GF-D8 (cell line): ENCODE measurements around the gene ZIK1.

Experiments
- DNase-seq: peaks from one replicate; lab custom pipeline; 2025; lab: John Stamatoyannopoulos, UW

ZIK1 gene

DNA sequence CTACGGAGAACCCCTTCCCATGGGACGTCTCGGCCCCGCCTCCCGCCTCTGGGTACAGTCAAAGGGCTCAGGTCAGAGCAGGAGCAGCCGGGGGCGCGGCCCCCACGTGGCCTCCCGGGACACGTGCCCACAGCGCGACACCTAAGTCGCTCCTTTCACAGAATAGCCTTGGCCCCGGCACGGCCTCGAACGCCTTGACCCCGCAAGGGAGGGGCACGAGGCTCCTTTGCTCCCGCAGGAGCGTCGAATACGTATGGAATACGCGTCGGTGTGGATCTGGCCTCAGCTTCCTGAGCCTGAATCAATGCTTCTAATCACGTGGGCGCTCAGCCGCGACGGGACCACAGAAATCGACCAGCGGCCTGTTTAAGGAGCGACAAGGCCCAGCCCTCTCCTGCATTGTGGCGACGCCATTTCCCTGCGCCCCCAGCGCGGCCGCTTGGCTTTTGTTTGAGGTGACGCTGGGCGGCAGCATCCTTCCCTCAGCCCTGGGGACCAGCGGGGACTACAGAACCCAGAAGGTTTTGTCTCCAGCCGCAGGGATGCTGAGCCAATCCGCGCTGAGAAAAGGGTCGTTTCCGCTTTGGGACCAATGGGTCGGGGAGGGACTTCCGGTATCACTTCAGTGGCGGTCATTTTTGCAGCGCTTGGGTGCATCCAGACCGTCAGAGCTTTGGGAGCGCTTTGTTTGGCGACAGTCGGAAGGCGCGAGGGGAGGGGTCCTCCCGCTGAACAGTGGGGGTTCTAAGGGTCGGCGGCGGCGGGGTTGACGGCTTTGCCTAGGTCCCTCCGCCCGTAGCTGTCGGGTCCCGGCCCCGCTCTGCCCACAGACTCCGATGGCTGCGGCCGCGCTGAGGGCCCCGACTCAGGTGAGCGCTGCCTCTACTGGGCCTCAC is at the start of gene ZIK1:
TSS of gene ZIK1 (plus strand) at position 625 of the 896 bp plus-strand sequence. CDS start at position 837, 212 bp downstream.
- no peak for DNase-seq

- no peak for DNase-seq
Measured at GRCh38 chr19:57537953-57538547, 45.9 kb upstream of the ZIK1 start.

DNA sequence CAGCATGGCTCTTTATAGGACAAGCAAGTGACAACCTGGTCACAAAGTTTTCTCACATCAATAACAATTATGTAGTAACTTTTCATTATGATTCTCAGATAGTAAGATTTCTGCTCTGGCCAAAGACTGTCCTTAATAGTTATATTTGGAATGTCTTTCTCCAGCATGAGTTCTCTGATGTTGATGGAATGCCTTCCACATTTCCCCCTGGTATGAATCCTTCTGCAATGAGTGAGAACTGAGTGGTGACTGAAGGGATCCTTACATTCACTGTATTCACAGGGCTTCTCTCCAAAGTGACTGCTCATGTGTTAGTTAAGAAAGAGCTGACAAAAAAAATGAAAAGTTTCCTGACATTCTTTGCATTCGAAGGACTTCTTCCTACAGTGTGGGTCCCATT is 37.4 kb upstream of the ZIK1 start:
- DNase-seq = no peak

DNA sequence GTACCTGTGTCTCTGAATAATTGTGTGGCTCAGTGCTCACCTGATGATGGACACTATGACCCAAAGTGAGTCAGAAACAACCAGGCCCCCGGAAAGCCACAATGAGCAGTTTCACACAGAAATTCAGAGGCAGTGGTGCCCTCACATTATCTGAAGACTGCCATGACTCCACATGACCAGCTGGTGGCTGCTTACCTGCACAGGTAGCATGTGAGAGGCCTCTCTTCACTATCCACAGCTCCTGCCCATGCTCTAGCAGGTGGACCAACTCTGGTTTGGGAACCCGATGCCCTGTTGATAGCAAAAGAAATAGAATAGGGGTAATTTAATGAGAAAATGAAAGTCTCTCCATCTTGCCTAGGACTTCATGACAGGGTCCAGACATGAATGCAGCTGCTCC is 31.5 kb upstream of the ZIK1 start:
- DNase-seq = no peak

DNA sequence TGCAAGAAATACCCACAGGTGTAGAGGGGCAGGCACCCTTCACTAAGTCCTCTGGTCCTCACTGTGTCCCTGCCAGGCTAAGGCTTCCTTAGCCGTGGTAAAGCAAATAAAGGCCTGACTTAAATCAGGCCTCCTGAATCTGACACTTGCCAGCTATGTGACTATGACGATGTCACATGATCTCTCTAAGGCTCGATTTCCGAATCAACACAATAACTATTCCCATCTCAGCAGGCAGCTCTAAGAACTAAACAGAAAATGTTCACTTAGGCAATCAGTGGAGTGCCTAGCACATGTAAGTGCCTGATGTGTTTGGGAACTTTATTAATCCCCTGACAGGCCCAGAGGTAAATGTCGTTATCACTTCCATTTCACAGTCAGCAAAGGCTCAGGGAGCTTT is 26.3 kb upstream of the ZIK1 start:
- DNase-seq = no peak

- no peak for DNase-seq
Measured at GRCh38 chr19:57558525-57558924, 25.4 kb upstream of the ZIK1 start.

- no peak for DNase-seq
Measured at GRCh38 chr19:57559008-57559403, 24.9 kb upstream of the ZIK1 start.

GRCh38 chr19:57559404-57560025 is 24.4 kb upstream of the ZIK1 start, which contains the start of gene ZNF550:
Gene ZNF550 (minus strand): TSS chr19:57559863. CDS start chr19:57559682, 181 bp downstream.
- peak; percentile 58 for DNase-seq

DNA sequence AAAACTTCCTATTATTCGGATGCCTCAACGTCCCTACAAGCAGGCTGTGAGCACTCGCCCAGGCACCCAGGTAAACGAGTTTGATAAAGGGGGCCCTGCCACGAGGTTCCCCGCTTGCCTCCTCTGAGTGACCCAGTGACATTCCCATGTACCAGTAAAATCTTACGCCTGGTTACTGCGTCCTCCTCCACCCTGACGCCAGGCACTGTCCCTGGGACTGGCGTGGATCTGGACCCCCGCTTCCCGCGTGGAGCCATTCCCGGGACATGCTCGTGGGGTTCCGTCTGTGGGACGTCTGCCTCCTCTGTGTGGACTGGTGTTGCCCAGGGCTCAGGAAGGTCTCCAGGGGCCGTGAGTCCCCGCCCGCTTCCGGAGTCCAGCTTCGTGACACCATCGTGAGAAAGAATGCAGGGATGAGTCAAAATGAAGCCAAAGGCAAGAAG is 23.9 kb upstream of the ZIK1 start:
- DNase-seq = no peak

DNA sequence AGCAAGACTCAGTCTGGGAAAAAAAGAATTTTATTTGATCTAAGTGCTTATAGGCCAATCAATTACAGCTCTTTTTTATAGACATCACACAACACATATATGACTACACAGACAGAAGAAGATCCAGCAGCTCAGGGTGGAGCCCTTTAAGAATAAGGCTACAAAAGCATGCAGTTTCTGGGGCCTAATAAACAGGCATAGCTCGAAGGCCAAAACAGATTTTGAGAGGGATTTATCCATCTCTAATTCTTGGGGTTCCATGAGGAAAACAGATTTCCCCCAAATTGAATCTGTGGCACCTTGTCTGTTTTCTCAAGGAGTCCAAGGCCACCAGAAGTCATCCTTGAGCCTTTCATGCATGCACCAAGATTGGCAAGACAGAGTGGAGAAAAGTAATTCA is 20.4 kb upstream of the ZIK1 start:
- no peak for DNase-seq

DNA sequence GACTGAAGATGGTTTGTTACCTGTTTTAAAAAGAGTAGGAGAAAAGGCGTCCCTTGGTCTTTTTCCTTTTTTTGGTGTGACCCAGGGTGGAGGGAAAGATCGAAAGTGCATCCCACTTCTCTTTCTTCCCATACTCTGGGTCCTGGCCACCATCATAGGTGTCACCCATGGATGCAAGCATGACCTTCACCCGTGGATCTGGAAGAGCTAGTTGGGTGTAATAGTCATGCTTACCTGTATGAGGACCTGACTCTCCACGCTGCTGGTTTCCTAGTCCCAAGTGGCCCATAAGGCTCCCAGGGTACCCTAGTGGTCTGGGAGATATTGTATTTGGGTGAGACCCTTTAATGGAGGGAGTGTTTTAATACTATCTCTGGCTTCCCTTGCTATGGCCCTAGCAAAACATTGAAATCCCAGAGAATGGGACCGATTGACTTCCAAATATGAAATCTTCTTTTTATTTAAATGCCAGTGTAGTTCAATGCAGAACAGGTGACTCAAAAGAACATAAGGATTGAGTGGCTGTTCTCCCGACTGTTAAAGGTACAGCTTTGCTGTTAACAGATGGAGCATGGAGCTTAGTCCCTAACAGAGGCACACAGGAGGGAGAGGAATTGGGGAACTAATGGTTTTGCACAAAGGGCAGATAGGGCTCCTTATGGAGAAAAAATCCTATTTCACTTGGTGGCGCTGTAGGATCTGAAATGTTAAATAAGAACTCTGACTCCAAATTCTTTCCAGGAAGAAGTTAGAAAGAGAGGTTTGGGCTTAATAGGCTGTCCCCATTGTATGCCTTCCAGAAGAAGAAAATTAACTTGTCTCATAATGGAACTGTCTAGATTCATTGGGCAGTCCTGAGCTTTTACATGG is 17.3 kb upstream of the ZIK1 start:
- no peak for DNase-seq

GRCh38 chr19:57570707-57571106 is 13.2 kb upstream of the ZIK1 start:
- DNase-seq = no peak

DNA sequence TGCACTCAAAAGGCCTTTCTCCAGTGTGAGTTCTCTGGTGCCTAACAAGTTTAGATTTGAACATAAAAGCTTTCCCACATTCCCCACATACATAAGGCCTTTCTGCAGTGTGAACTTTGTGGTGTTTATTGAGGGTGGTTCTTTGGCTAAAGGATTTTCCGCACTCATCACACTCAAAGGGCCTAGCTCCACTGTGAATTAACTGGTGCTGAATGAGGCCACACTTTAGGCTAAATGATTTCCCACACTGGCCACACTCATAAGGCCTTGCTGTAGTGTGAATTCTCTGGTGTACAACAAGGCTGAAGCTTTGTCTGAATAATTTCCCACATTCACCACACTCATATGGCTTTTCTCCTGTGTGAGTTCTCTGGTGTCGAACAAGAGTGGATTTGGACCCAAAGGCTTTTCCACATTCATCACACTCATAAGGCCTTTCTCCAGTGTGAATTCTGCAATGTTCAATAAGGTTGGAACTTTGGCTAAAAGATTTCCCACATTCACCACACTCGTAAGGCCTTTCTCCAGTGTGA is 11.5 kb upstream of the ZIK1 start:
- no peak for DNase-seq

DNA sequence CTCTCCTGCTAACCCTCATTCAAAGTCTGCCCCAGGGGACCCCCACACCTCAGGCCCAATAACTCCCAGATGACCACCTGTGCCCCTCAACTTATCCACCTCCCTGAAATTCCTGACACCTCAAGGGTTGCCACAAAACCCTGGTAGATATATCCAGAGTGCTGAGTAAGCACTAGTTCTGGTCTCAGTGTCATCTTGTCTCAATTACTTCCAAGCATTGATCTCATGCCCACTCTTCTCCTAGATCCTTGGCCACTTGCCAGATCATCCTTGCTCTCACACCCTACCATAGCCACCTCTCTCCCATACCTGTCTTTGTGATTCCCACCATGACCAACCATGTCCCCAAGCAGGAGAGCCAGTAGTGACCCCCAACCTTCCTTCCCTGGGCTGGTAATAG is 7.3 kb upstream of the ZIK1 start:
- no peak for DNase-seq

GRCh38 chr19:57578487-57579205 is 5.3 kb upstream of the ZIK1 start, which contains the start of gene ZNF416:
Gene ZNF416 (minus strand): TSS chr19:57578911. CDS start chr19:57578704, 207 bp downstream.
- DNase-seq = peak; percentile 94

GRCh38 chr19:57583104-57583520 is 833 bp upstream of the ZIK1 start:
- DNase-seq = no peak

GRCh38 chr19:57587529-57587928 is 3.6 kb downstream of the ZIK1 start:
- no peak for DNase-seq

DNA sequence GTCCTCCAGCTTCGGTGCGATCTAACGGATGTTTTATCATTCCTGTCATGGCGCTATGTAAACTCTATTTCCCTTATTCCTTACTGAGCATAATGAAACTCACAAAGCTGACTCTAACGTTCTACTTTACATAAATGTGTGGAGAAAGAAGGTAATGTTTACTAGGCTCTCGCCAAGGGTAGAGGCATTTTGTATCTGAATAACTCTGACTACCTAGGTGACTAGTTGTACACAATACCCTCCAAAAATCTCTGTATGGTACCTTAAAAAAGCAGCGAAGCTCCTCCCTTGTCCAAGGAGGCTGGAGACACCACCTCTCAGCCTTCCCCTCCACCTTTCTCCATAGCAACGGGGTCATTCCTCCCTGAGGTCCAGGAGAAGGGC is 15.4 kb downstream of the ZIK1 start:
- DNase-seq = no peak

GRCh38 chr19:57599761-57600383 is 15.9 kb downstream of the ZIK1 start, which contains the start of gene ZNF530:
Gene ZNF530 (plus strand): TSS chr19:57599885. CDS start chr19:57604346, 4,461 bp downstream.
- DNase-seq = peak; percentile 53

DNA sequence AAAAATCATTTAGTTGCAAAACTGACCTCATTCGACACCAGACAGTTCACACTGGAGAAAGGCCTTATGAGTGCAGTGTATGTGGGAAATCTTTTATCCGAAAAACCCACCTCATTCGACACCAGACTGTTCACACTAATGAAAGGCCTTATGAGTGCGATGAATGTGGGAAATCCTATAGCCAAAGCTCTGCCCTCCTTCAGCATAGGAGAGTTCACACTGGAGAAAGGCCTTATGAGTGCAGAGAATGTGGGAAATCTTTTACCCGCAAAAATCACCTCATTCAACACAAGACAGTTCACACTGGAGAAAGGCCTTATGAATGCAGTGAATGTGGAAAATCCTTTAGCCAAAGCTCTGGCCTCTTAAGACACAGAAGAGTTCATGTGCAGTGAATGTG is 23.0 kb downstream of the ZIK1 start:
- DNase-seq = no peak
